Measurements from ENCODE around the gene ZNF467. TPM values are rescaled to one million over a fixed set of nuclear protein-coding genes. Genes with fewer than 3 reads are reported as not detected.

Gene ZNF467
- total and polyA plus RNA-seq, 2 experiments from 2014 or later = 0.10 to 0.40 TPM

DNA sequence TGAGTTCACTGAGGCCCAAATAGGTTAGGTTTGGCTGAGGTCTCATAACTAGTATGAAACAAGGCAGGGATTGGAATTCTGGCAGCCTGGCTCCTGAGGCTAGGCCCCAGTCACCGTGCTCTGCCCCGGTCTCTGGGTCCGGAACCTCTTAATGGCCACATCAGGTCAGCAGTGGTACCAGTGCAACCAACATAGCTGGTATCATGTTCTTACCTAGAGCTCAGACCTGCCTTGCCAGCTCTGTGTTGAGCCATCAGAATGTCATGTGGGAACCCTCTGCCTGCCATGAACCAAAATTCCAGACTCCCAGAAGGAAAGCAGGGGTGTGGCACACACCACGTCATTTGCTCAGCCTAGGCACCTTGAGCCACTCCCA lies 56.5 kb downstream of the ZNF467 start (continued):
- TF ChIP-seq, protein P1, sequence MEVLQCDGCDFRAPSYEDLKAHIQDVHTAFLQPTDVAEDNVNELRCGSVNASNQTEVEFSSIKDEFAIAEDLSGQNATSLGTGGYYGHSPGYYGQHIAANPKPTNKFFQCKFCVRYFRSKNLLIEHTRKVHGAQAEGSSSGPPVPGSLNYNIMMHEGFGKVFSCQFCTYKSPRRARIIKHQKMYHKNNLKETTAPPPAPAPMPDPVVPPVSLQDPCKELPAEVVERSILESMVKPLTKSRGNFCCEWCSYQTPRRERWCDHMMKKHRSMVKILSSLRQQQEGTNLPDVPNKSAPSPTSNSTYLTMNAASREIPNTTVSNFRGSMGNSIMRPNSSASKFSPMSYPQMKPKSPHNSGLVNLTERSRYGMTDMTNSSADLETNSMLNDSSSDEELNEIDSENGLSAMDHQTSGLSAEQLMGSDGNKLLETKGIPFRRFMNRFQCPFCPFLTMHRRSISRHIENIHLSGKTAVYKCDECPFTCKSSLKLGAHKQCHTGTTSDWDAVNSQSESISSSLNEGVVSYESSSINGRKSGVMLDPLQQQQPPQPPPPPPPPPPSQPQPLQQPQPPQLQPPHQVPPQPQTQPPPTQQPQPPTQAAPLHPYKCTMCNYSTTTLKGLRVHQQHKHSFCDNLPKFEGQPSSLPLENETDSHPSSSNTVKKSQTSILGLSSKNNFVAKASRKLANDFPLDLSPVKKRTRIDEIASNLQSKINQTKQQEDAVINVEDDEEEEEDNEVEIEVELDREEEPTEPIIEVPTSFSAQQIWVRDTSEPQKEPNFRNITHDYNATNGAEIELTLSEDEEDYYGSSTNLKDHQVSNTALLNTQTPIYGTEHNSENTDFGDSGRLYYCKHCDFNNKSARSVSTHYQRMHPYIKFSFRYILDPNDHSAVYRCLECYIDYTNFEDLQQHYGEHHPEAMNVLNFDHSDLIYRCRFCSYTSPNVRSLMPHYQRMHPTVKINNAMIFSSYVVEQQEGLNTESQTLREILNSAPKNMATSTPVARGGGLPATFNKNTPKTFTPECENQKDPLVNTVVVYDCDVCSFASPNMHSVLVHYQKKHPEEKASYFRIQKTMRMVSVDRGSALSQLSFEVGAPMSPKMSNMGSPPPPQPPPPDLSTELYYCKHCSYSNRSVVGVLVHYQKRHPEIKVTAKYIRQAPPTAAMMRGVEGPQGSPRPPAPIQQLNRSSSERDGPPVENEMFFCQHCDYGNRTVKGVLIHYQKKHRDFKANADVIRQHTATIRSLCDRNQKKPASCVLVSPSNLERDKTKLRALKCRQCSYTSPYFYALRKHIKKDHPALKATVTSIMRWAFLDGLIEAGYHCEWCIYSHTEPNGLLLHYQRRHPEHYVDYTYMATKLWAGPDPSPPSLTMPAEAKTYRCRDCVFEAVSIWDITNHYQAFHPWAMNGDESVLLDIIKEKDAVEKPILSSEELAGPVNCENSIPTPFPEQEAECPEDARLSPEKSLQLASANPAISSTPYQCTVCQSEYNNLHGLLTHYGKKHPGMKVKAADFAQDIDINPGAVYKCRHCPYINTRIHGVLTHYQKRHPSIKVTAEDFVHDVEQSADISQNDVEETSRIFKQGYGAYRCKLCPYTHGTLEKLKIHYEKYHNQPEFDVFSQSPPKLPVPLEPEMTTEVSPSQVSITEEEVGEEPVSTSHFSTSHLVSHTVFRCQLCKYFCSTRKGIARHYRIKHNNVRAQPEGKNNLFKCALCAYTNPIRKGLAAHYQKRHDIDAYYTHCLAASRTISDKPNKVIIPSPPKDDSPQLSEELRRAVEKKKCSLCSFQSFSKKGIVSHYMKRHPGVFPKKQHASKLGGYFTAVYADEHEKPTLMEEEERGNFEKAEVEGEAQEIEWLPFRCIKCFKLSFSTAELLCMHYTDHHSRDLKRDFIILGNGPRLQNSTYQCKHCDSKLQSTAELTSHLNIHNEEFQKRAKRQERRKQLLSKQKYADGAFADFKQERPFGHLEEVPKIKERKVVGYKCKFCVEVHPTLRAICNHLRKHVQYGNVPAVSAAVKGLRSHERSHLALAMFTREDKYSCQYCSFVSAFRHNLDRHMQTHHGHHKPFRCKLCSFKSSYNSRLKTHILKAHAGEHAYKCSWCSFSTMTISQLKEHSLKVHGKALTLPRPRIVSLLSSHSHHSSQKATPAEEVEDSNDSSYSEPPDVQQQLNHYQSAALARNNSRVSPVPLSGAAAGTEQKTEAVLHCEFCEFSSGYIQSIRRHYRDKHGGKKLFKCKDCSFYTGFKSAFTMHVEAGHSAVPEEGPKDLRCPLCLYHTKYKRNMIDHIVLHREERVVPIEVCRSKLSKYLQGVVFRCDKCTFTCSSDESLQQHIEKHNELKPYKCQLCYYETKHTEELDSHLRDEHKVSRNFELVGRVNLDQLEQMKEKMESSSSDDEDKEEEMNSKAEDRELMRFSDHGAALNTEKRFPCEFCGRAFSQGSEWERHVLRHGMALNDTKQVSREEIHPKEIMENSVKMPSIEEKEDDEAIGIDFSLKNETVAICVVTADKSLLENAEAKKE (CRISPR knock-in tag; IDR thresholded peaks at IDR 0.05) = no peak
- TF ChIP-seq EZH2 (IDR thresholded peaks at IDR 0.05; ENCODE audit: low read depth, unreplicated experiment) = no peak
- no peak for TF ChIP-seq JUNB (IDR thresholded peaks at IDR 0.05; ENCODE audit: unreplicated experiment)
- TF ChIP-seq, protein P2, sequence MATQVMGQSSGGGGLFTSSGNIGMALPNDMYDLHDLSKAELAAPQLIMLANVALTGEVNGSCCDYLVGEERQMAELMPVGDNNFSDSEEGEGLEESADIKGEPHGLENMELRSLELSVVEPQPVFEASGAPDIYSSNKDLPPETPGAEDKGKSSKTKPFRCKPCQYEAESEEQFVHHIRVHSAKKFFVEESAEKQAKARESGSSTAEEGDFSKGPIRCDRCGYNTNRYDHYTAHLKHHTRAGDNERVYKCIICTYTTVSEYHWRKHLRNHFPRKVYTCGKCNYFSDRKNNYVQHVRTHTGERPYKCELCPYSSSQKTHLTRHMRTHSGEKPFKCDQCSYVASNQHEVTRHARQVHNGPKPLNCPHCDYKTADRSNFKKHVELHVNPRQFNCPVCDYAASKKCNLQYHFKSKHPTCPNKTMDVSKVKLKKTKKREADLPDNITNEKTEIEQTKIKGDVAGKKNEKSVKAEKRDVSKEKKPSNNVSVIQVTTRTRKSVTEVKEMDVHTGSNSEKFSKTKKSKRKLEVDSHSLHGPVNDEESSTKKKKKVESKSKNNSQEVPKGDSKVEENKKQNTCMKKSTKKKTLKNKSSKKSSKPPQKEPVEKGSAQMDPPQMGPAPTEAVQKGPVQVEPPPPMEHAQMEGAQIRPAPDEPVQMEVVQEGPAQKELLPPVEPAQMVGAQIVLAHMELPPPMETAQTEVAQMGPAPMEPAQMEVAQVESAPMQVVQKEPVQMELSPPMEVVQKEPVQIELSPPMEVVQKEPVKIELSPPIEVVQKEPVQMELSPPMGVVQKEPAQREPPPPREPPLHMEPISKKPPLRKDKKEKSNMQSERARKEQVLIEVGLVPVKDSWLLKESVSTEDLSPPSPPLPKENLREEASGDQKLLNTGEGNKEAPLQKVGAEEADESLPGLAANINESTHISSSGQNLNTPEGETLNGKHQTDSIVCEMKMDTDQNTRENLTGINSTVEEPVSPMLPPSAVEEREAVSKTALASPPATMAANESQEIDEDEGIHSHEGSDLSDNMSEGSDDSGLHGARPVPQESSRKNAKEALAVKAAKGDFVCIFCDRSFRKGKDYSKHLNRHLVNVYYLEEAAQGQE (IDR thresholded peaks at IDR 0.05; ENCODE audit: unreplicated experiment) = no peak
- no peak for TF ChIP-seq STAT1 (IDR thresholded peaks at IDR 0.05; ENCODE audit: unreplicated experiment)
- TF ChIP-seq EZH2phosphoT487 (IDR thresholded peaks at IDR 0.05; ENCODE audit: unreplicated experiment) = no peak
- TF ChIP-seq NANOG (IDR thresholded peaks at IDR 0.05; ENCODE audit: borderline replicate concordance) = no peak
- TF ChIP-seq CREB1 (CRISPR knock-in tag; IDR thresholded peaks at IDR 0.05; ENCODE audit: low read depth) = no peak
